HuH-7.5 (cell line): ENCODE data around the gene SLC44A2.

Experiments used
- DNase-seq: peaks from one replicate; pipeline ENCODE4 v3.0.0; 2011; ENCODE audit warnings: low spot score

SLC44A2 gene

DNA sequence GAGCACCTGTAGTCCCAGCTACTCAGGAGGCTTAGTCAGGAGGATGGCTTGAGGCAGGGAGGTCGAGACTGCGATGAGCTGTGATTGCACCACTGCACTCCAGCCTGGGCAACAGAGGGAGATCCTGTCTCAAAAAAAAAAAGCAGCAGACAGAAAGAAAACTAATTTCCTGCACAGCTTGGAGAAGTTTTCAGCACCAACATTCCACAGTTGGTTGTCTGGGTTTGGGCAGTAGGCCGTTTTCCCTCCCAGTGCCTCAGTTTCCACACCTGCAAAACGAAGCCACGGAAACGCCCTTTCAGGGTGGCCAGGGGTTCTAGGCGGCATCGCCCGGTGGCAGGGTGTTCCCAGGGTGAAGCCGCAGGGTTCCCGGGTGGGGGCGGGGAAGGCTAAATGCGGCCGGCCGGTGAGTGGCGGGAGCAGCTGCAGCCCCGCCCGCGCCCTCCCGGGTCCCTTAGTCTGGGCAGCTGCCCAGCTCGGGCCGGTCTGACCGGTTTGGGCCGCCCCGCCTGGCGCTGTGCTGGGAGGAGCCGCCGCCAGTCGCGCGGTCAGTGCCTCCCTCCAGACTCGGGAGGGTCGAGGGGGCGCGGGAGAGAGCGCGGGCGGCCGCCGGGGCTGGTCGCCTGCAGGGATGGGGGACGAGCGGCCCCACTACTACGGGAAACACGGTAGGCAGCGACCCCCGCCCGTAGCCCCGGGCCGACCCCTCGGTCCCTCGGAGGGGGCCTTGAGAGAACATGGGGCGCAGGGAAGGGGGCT is at the start of gene SLC44A2:
SLC44A2 (plus strand) TSS at position 551 of the 759 bp plus-strand sequence; CDS start at position 632, 81 bp downstream.
- peak; percentile 82 for DNase-seq

DNA sequence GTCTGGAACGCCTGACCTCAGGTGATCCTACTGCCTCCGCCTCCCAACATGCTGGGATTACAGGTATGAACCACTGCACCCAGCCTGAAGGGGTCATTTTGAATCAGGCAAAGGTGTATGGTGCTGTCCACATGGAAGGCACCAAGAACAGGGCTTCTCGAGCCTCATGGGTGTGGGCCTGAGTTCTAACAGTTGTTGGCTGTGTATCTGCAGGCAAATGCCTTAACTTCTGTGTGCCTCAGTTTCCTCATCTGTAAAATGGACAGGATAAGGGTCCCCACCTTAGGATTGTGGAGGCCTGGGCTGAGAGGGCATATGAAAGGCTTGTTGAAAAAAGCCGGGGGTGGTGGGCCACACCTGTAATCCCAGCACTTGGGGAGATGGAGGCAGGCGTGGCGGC is 47.4 kb upstream of the SLC44A2 start:
- DNase-seq: no peak

DNA sequence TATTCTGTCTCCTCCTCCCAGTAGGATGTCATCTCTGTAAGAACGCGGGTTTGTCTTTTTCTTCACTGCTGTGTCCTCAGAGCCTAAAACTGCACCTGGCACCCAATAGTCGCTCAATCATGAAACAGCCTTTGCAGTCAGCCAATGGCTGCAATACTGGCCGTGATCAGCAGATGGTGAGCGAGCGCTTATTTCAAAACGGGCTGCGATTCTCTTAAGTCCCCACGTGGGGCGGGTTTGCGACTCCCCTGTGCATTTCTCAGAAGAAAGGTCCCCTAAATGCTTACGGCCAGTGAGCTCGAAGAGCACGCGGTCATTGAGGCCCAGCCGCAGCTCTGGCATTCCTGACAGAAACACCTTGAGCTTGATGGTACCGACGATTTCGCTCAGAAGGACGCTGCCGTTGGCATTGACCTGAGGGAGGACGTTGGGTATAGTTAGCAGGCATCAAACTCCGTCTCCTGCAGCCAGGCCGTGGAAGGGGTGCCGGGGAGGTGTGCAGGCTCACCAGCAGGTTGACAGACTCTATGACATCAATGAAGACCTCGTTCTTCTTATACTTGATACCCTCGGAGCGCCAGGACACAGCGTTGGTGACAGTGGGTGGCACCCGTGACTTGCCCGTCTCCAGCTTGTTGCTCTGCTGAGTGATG is 44.2 kb upstream of the SLC44A2 start:
- DNase-seq: peak; percentile 75

DNA sequence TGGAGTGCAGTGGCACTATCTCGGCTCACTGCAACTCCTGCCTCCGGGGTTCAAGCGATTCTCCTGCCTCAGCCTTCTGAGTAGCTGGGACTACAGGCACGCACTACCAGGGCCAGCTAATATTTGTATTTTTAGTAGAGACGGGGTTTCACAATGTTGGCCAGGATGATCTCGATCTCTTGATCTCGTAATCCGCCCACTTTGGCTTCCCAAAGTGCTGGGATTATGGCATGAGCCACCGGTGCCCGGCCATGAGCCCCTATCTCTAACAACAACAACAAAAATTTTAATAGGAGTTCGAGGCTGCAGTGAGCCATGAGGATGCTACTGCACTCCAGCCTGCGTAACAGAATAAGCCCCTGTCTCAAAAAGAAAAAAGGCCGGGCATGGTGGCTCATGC is 43.3 kb upstream of the SLC44A2 start:
- DNase-seq: no peak

DNA sequence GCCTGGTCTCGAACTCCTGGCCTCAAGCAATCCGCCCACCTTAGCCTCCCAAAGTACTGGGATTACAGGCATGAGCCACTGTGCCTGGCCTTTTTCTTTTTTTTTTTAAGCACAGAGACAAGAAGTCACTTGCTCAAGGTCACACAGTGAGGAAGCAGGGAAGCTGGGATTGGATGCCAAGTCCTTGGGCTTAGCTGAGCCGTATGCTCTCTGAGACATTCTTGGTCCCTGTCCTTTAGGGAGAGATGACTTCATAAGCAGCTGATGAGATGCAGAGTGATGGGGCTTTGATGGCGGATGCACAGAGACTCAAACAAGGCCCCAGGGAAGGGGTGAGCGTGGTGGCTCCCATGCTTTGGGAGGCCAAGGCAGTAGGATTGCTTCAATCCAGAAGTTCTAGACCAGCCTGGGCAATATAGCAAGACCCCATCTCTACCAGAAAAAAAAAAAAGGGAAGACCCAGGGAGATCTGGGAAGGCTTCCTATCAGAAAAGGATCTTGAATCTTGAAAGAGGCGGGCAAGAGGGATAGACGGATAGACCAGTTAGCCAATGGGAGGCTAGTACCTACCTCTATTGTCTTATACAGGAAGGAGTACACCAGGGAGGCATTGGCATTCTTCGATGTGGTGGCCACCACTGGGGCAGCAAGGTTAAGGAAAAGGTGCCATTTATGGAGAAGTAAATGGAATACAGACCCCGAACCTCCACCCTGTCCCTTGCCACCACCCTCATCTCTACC is 42.1 kb upstream of the SLC44A2 start:
- DNase-seq: no peak

DNA sequence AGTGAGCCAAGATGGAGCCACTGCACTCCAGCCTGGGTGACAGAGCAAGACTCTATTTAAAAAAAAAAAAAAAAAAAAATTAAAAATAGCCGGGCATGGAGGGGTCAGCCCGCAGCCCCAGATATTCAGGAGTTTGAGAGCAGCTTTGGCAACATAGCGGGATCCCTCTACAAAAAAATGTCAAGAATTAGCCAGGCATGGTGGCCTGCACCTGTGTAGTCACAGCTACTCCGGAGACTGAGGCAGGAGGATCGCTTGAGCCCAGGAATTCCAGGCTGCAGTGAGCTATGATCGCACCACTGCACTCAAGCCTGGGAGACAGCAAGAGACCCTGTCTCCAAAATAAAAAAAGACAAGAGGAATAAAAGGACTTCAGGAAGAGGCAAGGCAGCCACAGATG is 39.0 kb upstream of the SLC44A2 start:
- DNase-seq: no peak

DNA sequence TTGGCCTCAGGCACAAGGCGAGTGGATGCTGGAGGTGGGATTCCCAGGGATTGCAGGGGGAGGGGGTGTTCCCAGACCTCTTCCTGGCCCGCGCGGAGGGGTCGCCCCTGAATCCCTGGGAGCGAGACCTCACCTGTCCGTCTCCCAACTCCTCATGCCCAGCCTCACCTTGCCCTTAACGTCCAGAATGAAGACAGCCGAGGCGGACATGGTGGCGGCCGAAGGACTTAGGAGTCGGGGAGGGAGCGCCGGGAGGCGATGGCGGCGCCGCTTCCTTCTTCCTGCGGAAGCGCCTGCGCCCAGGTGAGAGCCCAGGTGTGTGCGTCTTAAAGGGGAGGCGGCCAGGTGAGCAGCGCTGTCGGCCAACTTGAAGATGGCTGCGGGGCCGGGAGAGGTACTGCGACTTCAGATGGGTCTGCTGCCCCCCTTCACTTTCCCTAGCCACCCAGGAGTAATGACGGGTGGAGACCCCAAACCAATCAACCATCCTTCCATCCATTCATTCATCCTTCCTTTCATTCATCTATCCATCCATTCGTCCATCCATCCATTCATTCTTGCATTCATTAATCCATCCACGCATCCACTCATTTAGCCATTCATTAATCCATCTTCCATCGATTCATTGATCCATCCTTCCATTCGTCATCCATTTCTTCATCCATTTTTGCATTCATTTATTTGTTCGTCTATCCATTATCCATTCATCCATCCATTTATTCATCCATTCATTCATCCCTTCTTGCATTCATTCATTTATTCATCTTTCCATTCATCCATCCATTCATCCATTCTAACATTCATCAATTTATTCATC is 38.1 kb upstream of the SLC44A2 start, which contains the start of gene AP1M2:
AP1M2 (minus strand) TSS at position 291 of the 817 bp plus-strand sequence; CDS start at position 210, 81 bp downstream.
- no peak for DNase-seq

DNA sequence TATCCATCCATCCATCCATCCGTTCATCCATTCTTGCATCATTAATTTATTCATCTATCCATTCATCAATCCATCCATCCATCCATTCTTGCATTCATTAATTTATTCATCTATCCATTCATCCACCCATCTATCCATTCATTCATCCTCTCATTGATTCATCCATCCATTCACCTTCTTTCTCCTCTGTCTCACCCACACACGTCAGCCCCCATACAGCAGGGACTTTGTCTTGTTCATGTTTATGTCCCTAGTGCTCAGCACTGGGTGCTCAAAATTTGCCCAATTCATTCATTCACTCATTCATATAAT is 37.6 kb upstream of the SLC44A2 start:
- DNase-seq: no peak

DNA sequence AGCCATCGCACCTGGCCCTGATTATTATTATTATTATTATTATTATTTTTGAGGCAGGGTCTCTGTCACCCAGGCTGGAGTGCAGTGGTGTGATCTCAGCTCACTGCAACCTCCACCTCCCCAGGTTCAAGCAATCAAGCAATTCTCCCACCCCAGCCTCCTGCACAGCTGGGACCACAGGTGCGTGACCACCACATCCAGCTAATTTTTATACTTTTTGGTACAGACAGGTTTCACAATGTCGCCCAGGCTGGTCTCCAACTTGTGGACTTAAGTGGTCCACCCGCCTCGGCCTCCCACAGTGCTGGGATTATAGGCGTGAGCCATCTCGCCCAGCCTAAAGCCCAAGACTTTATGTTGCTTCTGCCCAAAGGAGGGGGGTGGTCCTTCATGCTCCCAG is 32.2 kb upstream of the SLC44A2 start:
- no peak for DNase-seq

DNA sequence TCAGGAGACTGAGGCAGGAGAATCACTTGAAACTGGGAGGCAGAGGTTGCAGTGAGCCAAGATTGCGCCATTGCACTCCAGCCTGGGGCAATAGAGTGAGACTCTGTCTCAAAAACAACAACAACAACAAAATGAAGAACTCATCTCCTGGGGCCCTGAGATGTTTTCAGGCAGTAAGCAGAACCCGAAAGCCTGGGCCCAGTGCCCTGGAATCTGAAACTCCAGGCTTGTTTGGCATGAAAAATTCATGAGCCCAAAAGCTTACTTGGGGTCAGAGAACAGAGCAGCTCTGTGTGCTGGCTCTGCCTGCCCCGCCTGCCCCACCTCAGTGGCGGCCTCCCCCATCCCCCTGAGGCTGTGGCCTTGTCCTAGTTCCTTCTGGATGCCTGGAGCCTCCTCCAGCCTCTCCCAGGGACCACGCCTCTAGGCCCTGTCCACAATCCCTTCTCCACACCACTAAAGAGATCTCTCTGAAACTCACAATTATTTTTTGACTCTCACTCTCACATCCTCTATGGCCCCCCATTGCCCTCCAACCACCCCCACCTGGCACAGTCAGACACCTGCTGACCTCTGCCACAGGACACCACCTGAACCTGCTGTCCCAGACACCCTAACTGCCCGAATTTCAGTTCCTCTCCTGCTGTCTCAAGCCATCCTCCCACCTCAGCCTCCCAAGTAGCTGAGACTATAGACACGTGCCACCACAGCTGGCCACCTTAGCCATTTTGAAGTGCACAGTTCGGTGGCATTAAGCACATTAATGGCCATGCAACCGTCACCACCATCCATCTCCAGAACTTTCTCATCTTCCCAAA is 31.3 kb upstream of the SLC44A2 start:
- DNase-seq: no peak

DNA sequence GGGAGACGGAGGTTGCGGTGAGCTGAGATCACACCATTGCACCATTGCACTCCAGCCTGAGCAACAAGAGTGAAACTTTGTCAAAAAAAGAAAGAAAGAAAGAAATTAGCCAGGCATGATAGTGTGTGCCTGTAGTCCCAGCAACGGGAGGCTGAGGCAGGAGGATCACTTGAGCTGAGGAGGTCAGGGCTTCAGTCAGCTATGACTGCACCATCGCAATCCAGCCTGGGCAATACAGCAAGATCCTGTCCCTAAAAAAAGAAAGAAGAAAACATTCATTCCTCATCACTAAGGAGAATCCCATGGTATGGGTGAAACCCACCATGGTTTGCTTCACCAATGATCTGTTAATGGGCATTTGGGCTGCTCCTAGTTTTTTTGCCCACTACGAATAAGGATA is 25.2 kb upstream of the SLC44A2 start:
- no peak for DNase-seq

DNA sequence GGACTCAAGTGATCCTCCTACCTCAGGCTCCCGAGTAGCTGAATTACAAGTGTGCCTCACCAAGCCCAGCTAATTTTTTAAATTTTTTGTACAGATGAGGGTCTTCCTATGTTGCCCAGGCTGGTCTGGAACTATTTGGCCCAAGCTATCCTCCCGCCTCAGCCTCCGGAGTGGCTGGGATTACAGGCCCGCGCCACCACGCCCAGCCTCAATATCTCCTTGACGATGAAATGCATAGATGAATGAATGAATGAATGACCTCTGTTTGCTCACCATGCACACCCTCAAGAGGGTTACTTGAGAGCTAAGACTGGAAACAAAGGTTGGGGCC is 23.4 kb upstream of the SLC44A2 start:
- DNase-seq: no peak

DNA sequence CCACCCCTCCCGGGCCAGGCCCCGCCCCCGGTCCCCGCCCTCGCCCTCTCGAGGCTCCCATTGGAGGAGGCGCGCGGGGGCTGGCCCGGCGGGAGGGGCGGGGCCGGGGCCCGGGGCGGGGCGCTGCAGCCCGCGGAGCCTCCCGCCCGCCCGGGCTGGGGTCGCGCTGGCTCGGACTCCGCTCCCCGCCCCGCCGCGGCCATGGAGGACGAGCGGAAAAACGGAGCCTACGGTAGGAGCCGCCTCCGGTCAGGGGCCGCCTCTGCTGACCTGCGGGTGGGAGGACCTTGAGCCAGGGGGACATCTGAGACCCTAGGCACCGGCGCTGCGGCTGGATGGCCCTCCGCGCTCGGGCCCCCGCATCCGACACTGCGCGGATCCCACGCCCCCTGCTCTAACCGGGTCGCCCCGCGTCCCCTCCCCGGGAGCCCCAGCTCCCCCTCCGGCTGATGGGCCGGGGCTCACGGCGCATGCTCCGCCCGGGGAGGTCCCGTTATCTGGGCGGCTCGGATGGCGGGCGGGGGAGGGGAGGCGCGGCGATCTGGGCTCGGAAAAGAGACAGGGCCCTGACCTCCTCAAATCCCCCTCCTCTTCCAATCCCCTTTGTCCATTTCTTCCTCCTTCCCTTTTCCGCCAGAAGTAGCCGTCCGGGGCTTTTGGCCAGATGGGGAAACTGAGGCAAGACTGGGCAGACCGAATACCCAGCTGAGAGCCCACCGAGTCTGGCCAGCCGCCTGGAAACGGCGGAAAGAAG is 22.8 kb upstream of the SLC44A2 start:
- DNase-seq: peak; percentile 95

DNA sequence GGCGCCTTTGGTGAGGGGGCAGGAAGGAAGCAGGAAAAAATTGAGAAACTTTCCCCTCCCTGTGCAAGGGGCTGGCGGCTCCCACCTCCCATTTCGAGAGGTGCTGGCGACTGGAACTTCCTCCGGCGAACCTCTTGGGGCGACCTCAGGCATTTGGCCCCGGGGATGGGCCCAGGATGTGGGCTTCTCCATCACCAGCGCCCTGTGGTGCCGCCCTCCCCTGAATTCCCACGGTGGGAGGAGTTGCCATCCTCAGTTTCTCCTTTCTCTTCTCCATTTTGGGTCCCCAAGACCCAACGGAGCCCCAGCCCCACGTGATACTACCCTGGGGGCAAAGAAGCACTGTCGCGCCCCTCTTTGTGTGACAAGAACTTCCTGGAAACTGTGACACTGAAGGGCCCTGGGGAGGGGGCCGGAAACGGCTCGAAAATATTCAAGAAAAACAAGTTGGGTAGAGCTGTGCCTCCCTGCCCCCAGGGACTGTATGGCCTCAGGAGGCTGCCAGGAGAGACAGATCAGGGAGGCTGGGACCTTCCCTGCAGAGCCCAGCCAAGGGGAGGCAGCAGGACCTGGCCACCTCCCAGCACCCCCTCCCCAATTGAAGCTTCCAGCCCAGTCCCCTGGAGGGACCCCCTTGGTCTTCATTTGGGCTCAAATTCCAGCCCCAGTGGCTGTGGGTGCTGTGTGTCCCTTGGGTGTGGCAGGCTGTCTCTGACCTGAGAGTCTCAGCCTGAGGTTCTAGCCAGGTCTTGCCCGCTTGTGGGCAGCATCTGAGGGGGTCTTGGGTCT is 22.1 kb upstream of the SLC44A2 start:
- peak; percentile 19 for DNase-seq

DNA sequence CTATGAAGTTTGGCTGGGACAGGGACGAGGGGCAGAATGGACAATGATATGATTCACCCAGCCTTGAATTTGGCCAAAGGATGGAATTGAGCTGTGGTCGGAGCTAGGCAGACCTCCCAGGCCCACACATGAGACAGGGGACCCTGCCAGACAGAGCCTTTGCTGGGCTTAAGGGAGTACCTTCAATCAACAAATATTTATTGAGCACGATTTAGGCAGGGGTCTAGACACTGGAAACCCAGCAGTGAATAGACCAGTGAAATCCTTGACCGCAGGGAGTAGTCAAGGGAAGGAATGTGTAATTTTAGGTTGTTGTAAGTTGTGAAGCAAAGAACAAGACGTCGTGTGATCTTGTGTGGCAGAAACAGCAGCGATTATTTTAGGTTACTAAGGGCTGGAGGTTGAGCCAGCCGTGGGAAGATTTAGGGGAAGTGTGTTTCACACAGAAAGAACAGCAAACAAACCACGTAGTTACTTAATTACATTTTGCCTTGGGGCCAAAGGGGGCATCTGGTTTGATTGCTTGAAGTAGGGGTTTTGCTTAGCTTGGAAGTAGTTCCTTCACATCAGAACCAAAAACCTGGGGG is 21.4 kb upstream of the SLC44A2 start:
- no peak for DNase-seq

DNA sequence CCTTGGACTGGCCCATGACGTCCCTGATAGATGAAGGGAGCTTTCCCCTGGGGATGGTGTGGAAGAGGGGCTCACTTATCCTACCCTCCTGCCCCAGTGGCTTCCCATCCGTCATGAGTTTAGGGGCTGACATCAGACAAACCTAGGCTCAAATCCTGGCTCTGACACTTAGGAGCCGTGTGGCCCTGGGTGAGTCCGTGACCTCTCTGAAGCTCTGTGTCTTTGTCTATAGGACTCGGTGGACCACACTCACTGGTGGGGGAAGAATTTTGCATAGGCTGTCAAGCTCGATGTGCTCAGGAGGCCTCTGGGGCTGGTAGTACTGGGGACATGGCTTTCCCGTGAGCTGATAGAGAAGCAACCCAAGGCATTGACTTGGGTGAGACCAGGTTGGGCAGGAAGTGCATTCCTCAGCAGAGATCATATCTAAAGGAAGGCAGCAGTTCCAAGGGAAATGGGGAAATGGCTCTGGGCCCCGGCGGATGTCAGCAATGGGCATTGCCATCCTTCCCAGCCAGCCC is 20.8 kb upstream of the SLC44A2 start:
- DNase-seq: no peak

DNA sequence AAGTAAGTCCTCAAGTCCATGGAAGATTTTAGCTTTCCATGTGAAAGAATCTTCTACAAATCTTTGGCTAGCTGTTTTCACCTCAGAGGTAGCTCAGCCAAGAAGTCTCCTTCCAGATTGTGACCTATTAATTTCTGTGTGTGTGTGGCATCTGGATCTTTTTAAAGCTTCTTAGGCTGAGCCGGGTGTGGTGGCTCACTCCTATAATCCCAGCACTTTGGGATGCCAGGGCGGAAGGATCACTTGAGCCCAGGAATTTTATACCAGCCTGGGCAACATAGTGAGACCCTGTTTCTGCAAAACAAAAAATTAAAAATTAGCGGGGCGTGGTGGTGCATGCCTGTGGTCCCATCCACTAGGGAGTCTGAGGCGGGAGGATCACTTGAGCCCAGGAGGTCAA is 13.4 kb upstream of the SLC44A2 start:
- no peak for DNase-seq

DNA sequence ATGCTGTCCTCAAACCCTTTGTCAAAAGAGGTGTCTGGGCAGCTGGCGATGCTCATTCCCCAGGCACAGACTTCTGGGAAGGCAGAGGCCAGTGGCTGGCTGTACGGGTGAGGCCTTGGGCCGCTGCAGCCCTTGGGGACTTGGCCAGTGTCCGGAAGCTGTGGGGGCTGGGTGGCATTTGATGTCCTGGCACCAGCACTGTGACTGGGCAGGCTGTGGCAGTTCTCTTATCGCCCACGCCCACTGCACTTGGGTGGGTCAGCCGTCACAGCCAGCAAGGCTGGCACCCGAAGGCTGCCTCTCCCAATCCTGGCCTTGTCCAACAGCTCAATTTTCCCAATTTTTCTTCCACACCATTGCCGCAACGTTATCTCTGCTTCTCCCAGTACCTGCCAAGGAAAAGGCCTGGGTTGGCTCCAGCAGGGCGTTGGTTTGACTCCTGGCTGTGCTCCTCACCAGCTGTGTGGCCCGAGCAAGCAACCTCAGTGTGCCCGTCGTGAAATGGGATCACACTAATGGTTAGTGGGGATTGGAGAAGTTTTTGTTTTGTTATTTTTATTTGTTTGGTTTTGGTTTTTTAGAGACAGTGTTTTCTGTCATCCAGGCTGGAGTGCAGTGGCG is 12.7 kb upstream of the SLC44A2 start:
- no peak for DNase-seq
